Measurements from ENCODE around the gene LTA. TPM values are rescaled to one million over a fixed set of nuclear protein-coding genes. Genes with fewer than 3 reads are reported as not detected.

The LTA gene
- total RNA-seq, 1 experiment from 2014 or later = 0.72 TPM

GRCh38 chr6:31545291-31545690, 26.8 kb upstream of the LTA start:
- ATAC-seq = no peak
- Histone ChIP-seq H3K27me3 (ENCODE audit: control insufficient read depth, insufficient read depth, low read length) (no peaks in the 10 kb centered on the region), H3K36me3 (ENCODE audit: control insufficient read depth, insufficient read depth, low read length) (peaks cover 6% of the 10 kb centered on the region; the same call in 1 of the 2 replicates), H3K9me3 (ENCODE audit: control insufficient read depth, insufficient read depth, low read depth, low read length) (no peaks in the 10 kb centered on the region), H3K4me1 (ENCODE audit: control insufficient read depth, insufficient read depth, low read length) (peaks cover 12% of the 10 kb centered on the region), H3K27ac (ENCODE audit: low read length) (no peak overlapping the region), H3K4me3 (ENCODE audit: low read depth in 2 of 2, low read length in 2 of 2) (no peak overlapping the region)
- no TSS peak for BruUV-seq (replicated peaks)
- CTCF ChIA-PET = interaction anchor here (4.2 kb wide), 1 partner anchor 52 kb away, joined by 37 read pairs; no protein-coding TSS in a partner anchor
- POLR2A ChIA-PET = no interaction called here
- intact Hi-C loops (cut with micrococcal nuclease; ENCODE audit: unreplicated experiment) = no loop called here
- in situ Hi-C loops (cut with HindIII; ENCODE audit: low pct_unique_long_range_greater_than_20kb, low sequenced_read_pairs) = no loop called here
- TF ChIP-seq TCF7L2 (IDR thresholded peaks at IDR 0.05; ENCODE audit: low read depth, low read length) (no peak), CTCF (IDR thresholded peaks at IDR 0.05) (no peak), POLR2AphosphoS5 (IDR thresholded peaks at IDR 0.05; ENCODE audit: low read depth, low read length) (no peak), REST (IDR thresholded peaks at IDR 0.05; ENCODE audit: insufficient read depth in 1 of 2, low read depth in 2 of 2, low read length in 1 of 2) (no peak), SIN3A (IDR thresholded peaks at IDR 0.05; ENCODE audit: borderline replicate concordance, insufficient read depth, low read depth, low read length) (no peak)
- DNase-seq (ENCODE audit: low read depth, low spot score) = no peak

DNA sequence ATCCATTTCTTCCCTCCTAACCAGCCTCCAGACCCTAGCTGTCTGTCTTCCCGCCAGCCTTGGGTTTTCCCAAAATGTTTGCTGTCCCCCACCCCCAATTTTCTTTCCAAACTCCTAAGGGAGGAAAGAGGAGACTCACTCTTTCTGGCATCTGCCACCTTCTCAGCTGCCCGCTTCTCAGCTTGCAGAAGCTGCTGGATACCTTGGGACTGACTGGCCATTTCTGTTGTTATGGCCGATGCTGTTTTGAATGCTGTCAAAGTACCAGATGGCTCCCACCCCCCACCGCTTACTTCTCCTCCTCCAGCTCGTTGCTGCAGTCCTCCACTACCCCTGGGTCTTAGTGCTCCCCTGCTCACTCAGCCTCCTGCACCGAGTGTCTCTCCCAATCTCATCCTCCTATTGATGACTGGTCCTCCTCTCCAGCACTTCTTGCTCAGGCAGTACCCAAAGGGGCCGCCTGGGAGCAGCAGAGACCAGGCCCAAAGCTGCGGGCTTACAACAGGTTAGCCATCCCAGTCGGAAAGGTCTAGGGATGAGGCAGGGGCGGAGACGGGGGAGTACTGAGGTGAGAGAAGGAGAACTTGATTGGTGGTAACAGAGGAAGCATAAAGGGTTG, 25.6 kb upstream of the LTA start, which contains the start of gene ATP6V1G2:
Gene ATP6V1G2 (minus strand): TSS at position 270 of the 619 bp plus-strand sequence. CDS start 49 bp downstream, at position 221.
- intact Hi-C loops (cut with micrococcal nuclease; ENCODE audit: unreplicated experiment) = loop anchor here (1.0 kb wide), 1 partner anchor 52 kb away; no protein-coding TSS in a partner anchor
- Histone ChIP-seq H3K36me3 (ENCODE audit: control insufficient read depth, insufficient read depth, low read length) (peaks cover 2% of the 10 kb centered on the region; the same call in 1 of the 2 replicates), H3K9me3 (ENCODE audit: control insufficient read depth, insufficient read depth, low read depth, low read length) (no peaks in the 10 kb centered on the region), H3K27me3 (ENCODE audit: control insufficient read depth, insufficient read depth, low read length) (no peaks in the 10 kb centered on the region), H3K4me1 (ENCODE audit: control insufficient read depth, insufficient read depth, low read length) (peaks cover 12% of the 10 kb centered on the region), H3K4me3 (ENCODE audit: low read depth in 2 of 2, low read length in 2 of 2) (peak within 1 kb of the TSS; percentile 60 to 80), H3K27ac (ENCODE audit: low read length) (peak within 1 kb of the TSS; percentile 96)
- TF ChIP-seq TCF7L2 (IDR thresholded peaks at IDR 0.05; ENCODE audit: low read depth, low read length) (no peak), POLR2AphosphoS5 (IDR thresholded peaks at IDR 0.05; ENCODE audit: low read depth, low read length) (no peak), REST (IDR thresholded peaks at IDR 0.05; ENCODE audit: insufficient read depth in 1 of 2, low read depth in 2 of 2, low read length in 1 of 2) (no peak), CTCF (IDR thresholded peaks at IDR 0.05) (peak; percentile 98), SIN3A (IDR thresholded peaks at IDR 0.05; ENCODE audit: borderline replicate concordance, insufficient read depth, low read depth, low read length) (peak; percentile 68; the same call in 1 of the 2 replicates)
- in situ Hi-C loops (cut with HindIII; ENCODE audit: low pct_unique_long_range_greater_than_20kb, low sequenced_read_pairs) = no loop called here
- peak; percentile 85 for DNase-seq (ENCODE audit: low read depth, low spot score)
- CTCF ChIA-PET = interaction anchor here (0.5 to 4.2 kb wide), 5 partner anchors 34 to 234 kb away, joined by 3 to 37 read pairs (median 3); no protein-coding TSS in a partner anchor
- POLR2A ChIA-PET = interaction anchor here (0.5 to 0.6 kb wide), 3 partner anchors 163 to 228 kb away, joined by 3 to 7 read pairs (median 3); no protein-coding TSS in a partner anchor
- peak; percentile 75 for ATAC-seq
- no TSS peak for BruUV-seq (replicated peaks)

All from Panc1 (cell line).